ENCODE data around the gene GPR156. TPM values are rescaled to one million over a fixed set of nuclear protein-coding genes. Genes with fewer than 3 reads are reported as not detected.

Gene GPR156
- total and polyA plus RNA-seq, 2 donors (not counting 3 experiments of a cell fraction or from before 2014, with no cell fraction given): 0.14 to 0.27 TPM

DNA sequence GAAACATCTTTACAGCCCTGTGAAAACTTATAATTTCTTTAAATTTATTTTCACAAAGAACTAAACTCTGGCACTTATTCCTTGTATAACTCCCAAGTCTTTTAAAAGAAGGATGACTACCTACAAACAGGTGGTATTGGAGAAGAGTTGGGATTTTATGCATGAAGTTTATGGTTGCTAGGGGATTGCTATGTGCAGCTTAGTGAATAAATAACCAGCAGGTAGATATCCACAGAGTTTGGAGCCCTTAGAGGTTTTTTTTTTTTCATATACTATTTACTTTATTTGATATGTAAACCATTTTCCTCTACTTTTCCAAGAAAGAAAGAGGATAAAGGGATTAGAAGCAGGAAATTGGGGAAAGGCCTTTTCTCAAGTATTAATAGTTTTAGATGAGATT lies 91.5 kb downstream of the GPR156 start:
- Histone ChIP-seq H3K9me1 (replicated peaks; ENCODE audit: control insufficient read depth, extremely low read depth, insufficient read depth, low read length) (no peaks in the 10 kb centered on the region), H3K9ac (replicated peaks; ENCODE audit: extremely low read depth, insufficient read depth, low read length) (no peak overlapping the region), H4K20me1 (replicated peaks; ENCODE audit: control insufficient read depth, extremely low read depth, insufficient read depth, low read length) (no peaks in the 10 kb centered on the region), H3K36me3 (ENCODE audit: control insufficient read depth in 2 of 2, extremely low read depth in 1 of 2, insufficient read depth in 2 of 2, low read length in 2 of 2) (no peaks in the 10 kb centered on the region), H3K27ac (ENCODE audit: insufficient read depth, low read depth, low read length) (no peak overlapping the region), H3K4me2 (ENCODE audit: insufficient read depth, low read length) (no peak overlapping the region), H3K27me3 (ENCODE audit: control insufficient read depth in 2 of 2, insufficient read depth in 2 of 2, low read length in 2 of 2) (no peaks in the 10 kb centered on the region), H3K9me3 (replicated peaks; ENCODE audit: control insufficient read depth, insufficient read depth, low read length) (no peaks in the 10 kb centered on the region), H2AFZ (ENCODE audit: low read depth, low read length) (no peak overlapping the region), H3K4me1 (ENCODE audit: control insufficient read depth, extremely low read depth, insufficient read depth, low read length) (no peaks in the 10 kb centered on the region), H3K4me3 (replicated peaks in 1 of 3; ENCODE audit: insufficient read depth in 1 of 3, low read depth in 1 of 3, low read length in 3 of 3) (no peak overlapping the region), H3K79me2 (ENCODE audit: control insufficient read depth, insufficient read depth, low read length) (no peaks in the 10 kb centered on the region)
- ChIA-PET CTCF (interaction anchor here (1.8 kb wide), 1 partner anchor 10 kb away, joined by 5 read pairs; no protein-coding TSS in a partner anchor), POLR2A (interaction anchor here (0.6 kb wide), 1 partner anchor 155 kb away, joined by 3 read pairs; no protein-coding TSS in a partner anchor)
- FAIRE-seq (no peak), DNase-seq (ENCODE audit: low read depth, low spot score) (no peak)
- TF ChIP-seq POLR2A (IDR thresholded peaks at IDR 0.05; ENCODE audit: low read depth, low read length) (no peak), GATA2 (IDR thresholded peaks at IDR 0.05; ENCODE audit: insufficient read depth, insufficient read length, low read depth, low read length) (no peak), FOS (IDR thresholded peaks at IDR 0.05; ENCODE audit: borderline replicate concordance, insufficient read depth, low read length) (no peak), JUN (IDR thresholded peaks at IDR 0.05; ENCODE audit: borderline replicate concordance, insufficient read depth, insufficient read length, low read depth) (no peak), MYC (IDR thresholded peaks at IDR 0.05; ENCODE audit: low read depth, low read length) (no peak), EZH2 (IDR thresholded peaks at IDR 0.05; ENCODE audit: borderline replicate concordance, low read depth, low read length, severe bottlenecking) (no peak), POLR2AphosphoS5 (IDR thresholded peaks at IDR 0.05; ENCODE audit: insufficient read depth, low read depth, low read length) (no peak)
- TF ChIP-seq, protein P1, sequence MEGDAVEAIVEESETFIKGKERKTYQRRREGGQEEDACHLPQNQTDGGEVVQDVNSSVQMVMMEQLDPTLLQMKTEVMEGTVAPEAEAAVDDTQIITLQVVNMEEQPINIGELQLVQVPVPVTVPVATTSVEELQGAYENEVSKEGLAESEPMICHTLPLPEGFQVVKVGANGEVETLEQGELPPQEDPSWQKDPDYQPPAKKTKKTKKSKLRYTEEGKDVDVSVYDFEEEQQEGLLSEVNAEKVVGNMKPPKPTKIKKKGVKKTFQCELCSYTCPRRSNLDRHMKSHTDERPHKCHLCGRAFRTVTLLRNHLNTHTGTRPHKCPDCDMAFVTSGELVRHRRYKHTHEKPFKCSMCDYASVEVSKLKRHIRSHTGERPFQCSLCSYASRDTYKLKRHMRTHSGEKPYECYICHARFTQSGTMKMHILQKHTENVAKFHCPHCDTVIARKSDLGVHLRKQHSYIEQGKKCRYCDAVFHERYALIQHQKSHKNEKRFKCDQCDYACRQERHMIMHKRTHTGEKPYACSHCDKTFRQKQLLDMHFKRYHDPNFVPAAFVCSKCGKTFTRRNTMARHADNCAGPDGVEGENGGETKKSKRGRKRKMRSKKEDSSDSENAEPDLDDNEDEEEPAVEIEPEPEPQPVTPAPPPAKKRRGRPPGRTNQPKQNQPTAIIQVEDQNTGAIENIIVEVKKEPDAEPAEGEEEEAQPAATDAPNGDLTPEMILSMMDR (IDR thresholded peaks at IDR 0.05; ENCODE audit: extremely low read depth in 1 of 2, insufficient read depth in 1 of 2, low read depth in 1 of 2, low read length in 2 of 2): no peak
- TF ChIP-seq, protein P2, sequence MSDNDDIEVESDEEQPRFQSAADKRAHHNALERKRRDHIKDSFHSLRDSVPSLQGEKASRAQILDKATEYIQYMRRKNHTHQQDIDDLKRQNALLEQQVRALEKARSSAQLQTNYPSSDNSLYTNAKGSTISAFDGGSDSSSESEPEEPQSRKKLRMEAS (IDR thresholded peaks at IDR 0.05; ENCODE audit: insufficient read depth, insufficient read length): no peak
- no TSS peak for BruUV-seq (replicated peaks)
- dilution Hi-C loops (cut with MboI; ENCODE audit: extremely low pct_ligation_motif_present, low sequenced_read_pairs) (no loop called here), intact Hi-C loops (cut with micrococcal nuclease) (no loop called here)

Measured in endothelial cell of umbilical vein (primary cell).